Measurements from ENCODE around the gene CSNK1D. TPM values are rescaled to one million over a fixed set of nuclear protein-coding genes. Genes with fewer than 3 reads are reported as not detected.

The CSNK1D gene
- total RNA-seq, 4 donors from 2014 or later, result 52.3 to 142 (median 58.8) TPM

- H3K27ac ChIP-seq, result no peak overlapping the region
- TF ChIP-seq POLR2AphosphoS5 (IDR thresholded peaks at IDR 0.05) (no peak), POLR2A (IDR thresholded peaks at IDR 0.05) (no peak), CTCF (IDR thresholded peaks at IDR 0.05) (no peak), EP300 (IDR thresholded peaks at IDR 0.05) (no peak)
- no peak for DNase-seq (ENCODE audit: low spot score in 2 of 2)
Measured at GRCh38 chr17:82247856-82248671, 25.4 kb downstream of the CSNK1D start.

GRCh38 chr17:82247182-82247823 lies 26.2 kb downstream of the CSNK1D start:
- Histone ChIP-seq H3K27ac (peak overlapping the region; percentile 74), H3K9me3 (no peaks in the 10 kb centered on the region), H3K36me3 (peaks cover 93% of the 10 kb centered on the region), H3K4me1 (peaks cover 45% of the 10 kb centered on the region), H3K27me3 (no peaks in the 10 kb centered on the region), H3K4me3 (no peak overlapping the region)
- 61% methylated on average over 16 of the region's 22 CpGs for WGBS
- DNase-seq (ENCODE audit: low spot score in 2 of 2), result no peak
- TF ChIP-seq POLR2AphosphoS5 (IDR thresholded peaks at IDR 0.05), result no peak

More at GRCh38 chr17:82247856-82248671, 25.4 kb downstream of the CSNK1D start:
- H3K9me3 ChIP-seq, result no peaks in the 10 kb centered on the region
- WGBS, result 83% methylated on average over 23 of the region's 28 CpGs
- H3K36me3 ChIP-seq, result peaks cover 100% of the 10 kb centered on the region
- no peak overlapping the region for H3K4me3 ChIP-seq
- peaks cover 38% of the 10 kb centered on the region for H3K4me1 ChIP-seq
- H3K27me3 ChIP-seq, result no peaks in the 10 kb centered on the region

GRCh38 chr17:82246365-82247181 lies 26.9 kb downstream of the CSNK1D start:
- peak in 1 of 2 donors; percentile 65 for DNase-seq (ENCODE audit: low spot score in 2 of 2)
- H3K9me3 ChIP-seq, result no peaks in the 10 kb centered on the region
- H3K4me3 ChIP-seq, result no peak overlapping the region
- WGBS, result 42% methylated on average over 22 of the region's 27 CpGs
- peaks cover 85% of the 10 kb centered on the region for H3K36me3 ChIP-seq
- H3K4me1 ChIP-seq, result peaks cover 53% of the 10 kb centered on the region
- H3K27ac ChIP-seq, result peak overlapping the region; percentile 74
- no peak for TF ChIP-seq POLR2A (IDR thresholded peaks at IDR 0.05)
- no peak for TF ChIP-seq EP300 (IDR thresholded peaks at IDR 0.05)
- no peak for TF ChIP-seq CTCF (IDR thresholded peaks at IDR 0.05)
- TF ChIP-seq POLR2AphosphoS5 (IDR thresholded peaks at IDR 0.05), result no peak
- H3K27me3 ChIP-seq, result no peaks in the 10 kb centered on the region

GRCh38 chr17:82246040-82246364 lies 27.5 kb downstream of the CSNK1D start:
- TF ChIP-seq POLR2AphosphoS5 (IDR thresholded peaks at IDR 0.05) (no peak), CTCF (IDR thresholded peaks at IDR 0.05) (no peak), EP300 (IDR thresholded peaks at IDR 0.05) (no peak), POLR2A (IDR thresholded peaks at IDR 0.05) (no peak)
- H3K36me3 ChIP-seq, result peaks cover 80% of the 10 kb centered on the region
- 50% methylated on average over 2 of the region's 5 CpGs for WGBS
- H3K27me3 ChIP-seq, result no peaks in the 10 kb centered on the region
- peak overlapping the region; percentile 74 for H3K27ac ChIP-seq
- no peak for DNase-seq (ENCODE audit: low spot score in 2 of 2)
- no peaks in the 10 kb centered on the region for H3K9me3 ChIP-seq
- H3K4me1 ChIP-seq, result peaks cover 58% of the 10 kb centered on the region
- no peak overlapping the region for H3K4me3 ChIP-seq

GRCh38 chr17:82245134-82246039 lies 28.1 kb downstream of the CSNK1D start:
- 85% methylated on average over 31 of the region's 47 CpGs for WGBS

More at GRCh38 chr17:82245134-82246039, 28.1 kb downstream of the CSNK1D start:
- H3K27ac ChIP-seq, result peak overlapping the region; percentile 74
- no peaks in the 10 kb centered on the region for H3K27me3 ChIP-seq
- DNase-seq (ENCODE audit: low spot score in 2 of 2), result no peak
- H3K9me3 ChIP-seq, result no peaks in the 10 kb centered on the region
- peaks cover 64% of the 10 kb centered on the region for H3K4me1 ChIP-seq
- H3K4me3 ChIP-seq, result no peak overlapping the region
- TF ChIP-seq EP300 (IDR thresholded peaks at IDR 0.05) (no peak), POLR2A (IDR thresholded peaks at IDR 0.05) (no peak), CTCF (IDR thresholded peaks at IDR 0.05) (no peak), POLR2AphosphoS5 (IDR thresholded peaks at IDR 0.05) (no peak)
- peaks cover 74% of the 10 kb centered on the region for H3K36me3 ChIP-seq

Measured in suprapubic skin (tissue), 4 donors.